Stimulated activated CD8-positive, alpha-beta memory T cell treated with anti-CD3 and anti-CD28 coated beads, Interleukin-4, amount 100 ng/mL, for 48 hours (primary cell): ENCODE measurements around the gene TAS2R41.
"Not testable (repeated sequence)": the region's sequence is repeated elsewhere in the genome, so short reads cannot be mapped to it uniquely, and the experiment has no call there.

Experiments
- DNase-seq: peaks from one replicate; pipeline ENCODE4 v3.0.0-alpha.2; 2020

TAS2R41 gene

GRCh38 chr7:143519411-143520131 is 41.9 kb downstream of the TAS2R41 start:
- DNase-seq: no peak

GRCh38 chr7:143522309-143522916 is 44.7 kb downstream of the TAS2R41 start:
- DNase-seq: not testable (repeated sequence)
